HG03175 (cell line): Measurements from ENCODE around the gene LASP1.

Experiments
- ATAC-seq: cut with Tn5 transposase; IDR thresholded peaks from one replicate; pipeline ENCODE4 v1.9.1; 2021; ENCODE audit warnings: mild to moderate bottlenecking, moderate library complexity; ENCODE audit not compliant: unreplicated experiment

The LASP1 gene

GRCh38 chr17:38885728-38886642 is 16.1 kb downstream of the LASP1 start:
- no peak for ATAC-seq

GRCh38 chr17:38886643-38887010 is 16.8 kb downstream of the LASP1 start:
- ATAC-seq, result no peak

- ATAC-seq, result no peak
Measured at GRCh38 chr17:38888842-38889241, 19.0 kb downstream of the LASP1 start.

- no peak for ATAC-seq
Measured at GRCh38 chr17:38889745-38890409, 20.0 kb downstream of the LASP1 start.

GRCh38 chr17:38890410-38890746 is 20.5 kb downstream of the LASP1 start:
- no peak for ATAC-seq

GRCh38 chr17:38891441-38891840 is 21.6 kb downstream of the LASP1 start:
- no peak for ATAC-seq

GRCh38 chr17:38892083-38892482 is 22.2 kb downstream of the LASP1 start:
- ATAC-seq, result no peak

GRCh38 chr17:38892620-38893019 is 22.8 kb downstream of the LASP1 start:
- no peak for ATAC-seq

- ATAC-seq, result no peak
Measured at GRCh38 chr17:38893113-38893512, 23.3 kb downstream of the LASP1 start.

- no peak for ATAC-seq
Measured at GRCh38 chr17:38893607-38894006, 23.7 kb downstream of the LASP1 start.

- no peak for ATAC-seq
Measured at GRCh38 chr17:38894276-38894675, 24.4 kb downstream of the LASP1 start.

GRCh38 chr17:38896346-38896954 is 26.6 kb downstream of the LASP1 start:
- ATAC-seq, result no peak

- ATAC-seq, result no peak
Measured at GRCh38 chr17:38897176-38897575, 27.3 kb downstream of the LASP1 start.

- ATAC-seq, result no peak
Measured at GRCh38 chr17:38897671-38898290, 27.9 kb downstream of the LASP1 start.

- ATAC-seq, result peak; percentile 30
Measured at GRCh38 chr17:38898291-38898679, 28.4 kb downstream of the LASP1 start.

- ATAC-seq, result peak; percentile 91
Measured at GRCh38 chr17:38898812-38899348, 29.0 kb downstream of the LASP1 start.

GRCh38 chr17:38899421-38899820 is 29.6 kb downstream of the LASP1 start:
- ATAC-seq, result no peak

GRCh38 chr17:38900978-38901656 is 31.3 kb downstream of the LASP1 start:
- ATAC-seq, result no peak

GRCh38 chr17:38903404-38903803 is 33.5 kb downstream of the LASP1 start:
- no peak for ATAC-seq

GRCh38 chr17:38904892-38905291 is 35.0 kb downstream of the LASP1 start:
- no peak for ATAC-seq

- no peak for ATAC-seq
Measured at GRCh38 chr17:38905375-38905774, 35.5 kb downstream of the LASP1 start.
